Activated CD4-positive, CD25-positive, alpha-beta regulatory T cell treated with anti-CD3 and anti-CD28 coated beads, Interleukin-2, amount 50 U/mL, for 72 hours (primary cell): Measurements from ENCODE around the gene CERT1.
"Not testable (repeated sequence)": the region's sequence is repeated elsewhere in the genome, so short reads cannot be mapped to it uniquely, and the experiment has no call there.

Experiments used
- DNase-seq: peaks from one replicate; pipeline ENCODE4 v3.0.0; 2021

Gene CERT1, protein sequence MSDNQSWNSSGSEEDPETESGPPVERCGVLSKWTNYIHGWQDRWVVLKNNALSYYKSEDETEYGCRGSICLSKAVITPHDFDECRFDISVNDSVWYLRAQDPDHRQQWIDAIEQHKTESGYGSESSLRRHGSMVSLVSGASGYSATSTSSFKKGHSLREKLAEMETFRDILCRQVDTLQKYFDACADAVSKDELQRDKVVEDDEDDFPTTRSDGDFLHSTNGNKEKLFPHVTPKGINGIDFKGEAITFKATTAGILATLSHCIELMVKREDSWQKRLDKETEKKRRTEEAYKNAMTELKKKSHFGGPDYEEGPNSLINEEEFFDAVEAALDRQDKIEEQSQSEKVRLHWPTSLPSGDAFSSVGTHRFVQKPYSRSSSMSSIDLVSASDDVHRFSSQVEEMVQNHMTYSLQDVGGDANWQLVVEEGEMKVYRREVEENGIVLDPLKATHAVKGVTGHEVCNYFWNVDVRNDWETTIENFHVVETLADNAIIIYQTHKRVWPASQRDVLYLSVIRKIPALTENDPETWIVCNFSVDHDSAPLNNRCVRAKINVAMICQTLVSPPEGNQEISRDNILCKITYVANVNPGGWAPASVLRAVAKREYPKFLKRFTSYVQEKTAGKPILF

GRCh38 chr5:75511435-75512382 lies at the start of gene CERT1, which contains the start of gene POLK:
Gene CERT1, minus strand, starts transcription at chr5:75511629. Its CDS starts 422 bp downstream, at chr5:75511207.
Gene POLK, plus strand, starts transcription at chr5:75511891.
- DNase-seq: peak; percentile 85

DNA sequence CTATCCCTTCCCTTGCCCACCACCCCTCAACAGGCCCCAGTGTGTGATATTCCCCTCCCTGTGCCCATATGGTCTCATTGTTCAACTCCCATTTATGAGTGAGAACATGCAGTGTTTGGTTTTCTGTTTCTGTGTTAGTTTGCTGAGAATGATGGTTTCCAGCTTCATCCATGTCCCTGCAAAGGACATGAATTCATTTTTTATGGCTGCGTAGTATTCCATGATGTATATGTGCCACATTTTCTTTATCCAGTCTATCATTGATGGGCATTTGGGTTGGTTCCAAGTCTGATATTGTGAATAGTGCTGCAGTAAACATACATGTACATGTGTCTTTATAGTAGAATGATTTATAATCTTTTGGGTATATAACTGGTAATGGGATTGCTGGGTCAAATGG lies 49.2 kb upstream of the CERT1 start:
- not testable (repeated sequence) for DNase-seq

DNA sequence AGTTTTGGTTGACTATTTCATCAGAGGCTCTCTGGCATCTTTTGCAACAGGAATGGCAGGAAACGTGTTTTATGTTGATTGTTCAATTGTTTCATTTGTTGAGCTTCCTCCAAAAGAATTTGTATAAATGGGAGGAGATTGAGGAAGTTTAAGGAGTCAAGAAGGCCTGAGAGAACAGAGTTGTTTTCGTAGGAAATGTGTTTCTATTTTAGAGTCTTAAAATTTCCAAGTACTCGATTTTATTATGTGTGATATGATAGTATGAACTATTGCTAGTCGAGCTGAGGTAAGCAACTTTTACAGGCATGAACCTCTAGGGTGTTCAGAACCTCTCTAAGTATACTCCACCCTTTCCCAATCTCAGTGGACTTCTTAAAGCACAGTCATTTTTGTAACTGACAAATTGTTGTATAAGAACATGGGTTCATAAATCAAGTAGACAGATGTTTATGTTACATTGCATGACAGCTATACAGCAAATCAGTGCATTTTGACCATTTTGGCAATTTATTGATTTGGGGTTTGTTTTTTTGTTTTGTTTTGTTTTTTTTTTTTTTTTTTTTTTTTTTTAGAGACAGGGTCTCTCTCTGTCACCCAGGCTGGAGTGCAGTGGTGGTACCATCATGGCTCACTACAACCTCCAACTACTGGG lies 47.7 kb upstream of the CERT1 start:
- DNase-seq: no peak

DNA sequence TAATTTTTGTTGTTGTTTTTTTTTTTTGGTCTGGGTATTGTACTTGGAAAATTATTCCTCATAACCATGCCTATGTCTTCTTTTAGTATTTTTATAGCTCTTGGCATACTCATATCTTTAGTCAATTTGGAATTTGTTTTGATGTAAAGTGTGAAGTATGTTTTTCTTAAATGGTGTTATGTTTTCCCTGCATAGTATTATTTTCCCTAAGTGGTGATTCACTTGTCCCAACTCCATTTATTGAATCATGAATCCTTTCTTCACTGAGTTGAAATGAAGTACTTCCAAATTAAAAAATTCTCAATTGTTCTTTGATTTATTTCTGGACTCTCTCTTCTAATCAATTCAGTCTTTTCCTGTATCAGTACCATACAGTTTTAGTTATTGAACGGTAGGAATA lies 46.8 kb upstream of the CERT1 start:
- no peak for DNase-seq

GRCh38 chr5:75553358-75553757 lies 41.9 kb upstream of the CERT1 start:
- no peak for DNase-seq

DNA sequence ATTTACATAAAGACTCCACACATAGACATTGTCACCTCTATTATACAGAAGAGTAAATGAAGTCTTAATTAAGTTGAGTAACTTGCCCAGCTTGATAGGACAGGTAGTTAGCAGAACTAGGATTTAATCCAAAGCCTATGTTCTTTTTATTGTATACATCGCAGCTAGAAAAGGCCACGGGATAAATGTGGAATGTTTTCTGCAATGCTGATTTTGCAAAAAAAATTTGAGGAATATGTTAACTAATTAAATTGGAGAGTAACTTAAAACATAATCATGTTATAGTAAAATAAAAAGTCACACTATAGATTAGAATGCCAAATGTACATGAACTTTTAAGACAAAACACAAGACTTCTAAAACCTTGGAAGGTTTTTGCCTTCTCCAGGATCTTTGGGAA lies 41.3 kb upstream of the CERT1 start:
- no peak for DNase-seq

GRCh38 chr5:75551471-75551870 lies 40.0 kb upstream of the CERT1 start:
- DNase-seq: no peak

GRCh38 chr5:75550597-75550996 lies 39.2 kb upstream of the CERT1 start:
- DNase-seq: no peak

DNA sequence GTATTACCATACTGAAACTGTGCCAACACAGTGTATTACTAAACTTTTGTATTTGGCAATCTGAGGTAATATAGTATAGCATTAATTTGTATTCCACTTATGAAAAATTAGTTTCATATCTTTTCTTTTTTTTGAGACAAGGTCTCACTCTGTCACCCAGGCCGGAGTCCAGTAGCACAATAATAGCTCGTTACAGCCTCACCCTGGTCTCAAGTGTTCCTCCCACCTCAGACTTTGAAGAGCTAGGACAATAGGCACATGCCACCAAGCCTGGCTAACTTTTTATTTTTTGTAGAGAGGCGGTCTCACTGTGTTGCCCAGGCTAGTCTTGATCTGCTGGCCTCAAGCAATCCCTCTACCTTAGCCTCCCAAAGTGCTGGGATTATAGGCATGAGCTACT lies 36.4 kb upstream of the CERT1 start:
- no peak for DNase-seq

DNA sequence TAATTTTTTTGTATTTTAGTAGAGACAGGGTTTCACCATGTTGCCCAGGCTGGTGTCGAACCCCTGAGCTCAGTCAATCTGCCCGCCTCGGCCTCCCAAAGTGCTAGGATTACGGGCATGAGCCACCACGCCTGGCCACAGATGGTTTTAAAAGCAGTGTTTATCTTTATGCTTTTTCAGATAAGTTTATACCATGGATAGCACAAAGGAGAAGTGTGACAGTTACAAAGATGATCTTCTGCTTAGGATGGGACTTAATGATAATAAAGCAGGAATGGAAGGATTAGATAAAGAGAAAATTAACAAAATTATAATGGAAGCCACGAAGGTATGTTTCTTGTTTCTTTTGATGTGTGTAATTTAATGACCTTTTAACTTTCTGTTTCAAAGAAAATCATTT lies 35.4 kb upstream of the CERT1 start:
- no peak for DNase-seq

GRCh38 chr5:75545131-75545530 lies 33.7 kb upstream of the CERT1 start:
- no peak for DNase-seq

DNA sequence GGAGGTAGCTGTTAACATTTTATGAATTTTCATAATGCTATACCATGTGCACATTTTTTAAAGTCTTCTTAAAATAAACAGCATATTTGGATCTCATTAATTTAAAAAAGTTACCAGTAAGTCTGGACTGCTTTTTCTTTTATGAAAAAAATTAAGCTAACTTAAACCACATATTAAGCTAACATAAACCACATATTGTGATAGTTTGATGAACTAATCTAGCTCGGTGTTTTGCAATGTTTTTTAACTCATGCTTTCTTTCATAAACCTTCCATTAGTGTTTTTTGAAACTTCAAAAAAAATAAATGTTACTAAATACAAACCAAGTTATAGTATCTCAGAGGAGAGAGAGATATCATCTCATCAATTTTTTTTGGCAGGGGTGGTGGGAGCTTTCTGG lies 26.8 kb upstream of the CERT1 start:
- no peak for DNase-seq

- DNase-seq: no peak
Observed at GRCh38 chr5:75536694-75537360, 25.4 kb upstream of the CERT1 start.

GRCh38 chr5:75536147-75536546 lies 24.7 kb upstream of the CERT1 start:
- no peak for DNase-seq

GRCh38 chr5:75534734-75535133 lies 23.3 kb upstream of the CERT1 start:
- no peak for DNase-seq

DNA sequence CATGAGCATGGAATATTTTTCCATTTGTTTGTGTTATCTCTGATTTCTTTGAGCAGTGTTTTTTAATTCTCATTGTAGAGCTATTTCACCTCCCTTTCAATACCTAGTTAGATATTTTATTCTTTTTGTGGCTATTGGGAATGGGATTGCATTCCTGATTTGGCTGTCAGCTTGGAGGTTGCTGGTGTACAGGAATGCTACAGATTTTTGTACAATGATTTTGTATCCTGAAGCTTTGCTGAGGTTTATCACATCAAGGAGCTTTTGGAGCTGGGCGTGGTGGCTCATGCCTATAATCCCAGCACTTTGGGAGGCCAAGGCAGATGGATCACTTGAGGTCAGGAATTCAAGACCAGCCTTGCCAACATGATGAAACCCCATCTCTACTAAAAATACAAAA lies 22.3 kb upstream of the CERT1 start:
- not testable (repeated sequence) for DNase-seq

- no peak for DNase-seq
Observed at GRCh38 chr5:75532190-75532589, 20.8 kb upstream of the CERT1 start.

DNA sequence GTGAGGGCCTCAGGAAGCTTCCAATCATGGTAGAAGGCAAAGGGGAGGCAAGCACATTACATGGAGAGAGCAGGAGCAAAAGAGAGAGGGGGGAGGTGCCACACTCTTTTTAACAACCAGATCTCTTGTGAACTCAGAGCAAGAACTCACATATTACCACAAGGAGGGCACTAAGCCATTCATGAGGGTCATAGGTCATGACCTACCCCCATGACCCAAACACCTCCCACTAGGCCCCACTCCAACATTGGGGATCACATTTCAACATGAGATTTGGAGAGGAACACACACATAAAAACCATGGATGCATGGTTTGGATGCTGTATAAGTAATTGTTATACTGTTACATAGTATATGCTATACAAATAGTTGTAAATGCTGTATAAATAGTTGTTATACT lies 17.8 kb upstream of the CERT1 start:
- DNase-seq: no peak

GRCh38 chr5:75526070-75526469 lies 14.6 kb upstream of the CERT1 start:
- no peak for DNase-seq

DNA sequence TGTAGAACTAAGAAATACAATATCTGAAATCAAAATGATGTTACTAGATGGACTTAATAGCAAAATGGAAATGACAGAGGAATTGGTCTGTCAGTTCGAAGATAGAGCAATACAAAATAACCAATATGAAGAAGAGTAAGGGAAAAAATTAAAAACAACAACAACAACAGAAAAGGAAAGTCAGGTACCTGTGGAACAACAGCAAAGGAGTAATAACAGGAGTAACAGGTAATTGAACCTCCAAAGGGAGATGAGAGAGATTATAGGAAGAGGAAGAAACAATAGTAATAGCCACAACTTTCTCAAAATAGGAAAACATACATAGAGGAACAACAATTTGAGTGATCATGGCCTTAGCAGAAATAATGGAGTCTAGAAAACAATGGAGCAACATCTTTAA lies 13.9 kb upstream of the CERT1 start:
- DNase-seq: no peak

- DNase-seq: no peak
Observed at GRCh38 chr5:75524591-75524990, 13.2 kb upstream of the CERT1 start.

- no peak for DNase-seq
Observed at GRCh38 chr5:75524071-75524470, 12.6 kb upstream of the CERT1 start.
